Measurements from ENCODE around the gene PPIL6. TPM values are rescaled to one million over a fixed set of nuclear protein-coding genes. Genes with fewer than 3 reads are reported as not detected.

Gene PPIL6
- total and polyA plus RNA-seq, 7 donors: 1.1 to 3.9 (median 2.2) TPM

- Histone ChIP-seq H3K27me3 (ENCODE audit: insufficient read depth in 3 of 3, low read length in 2 of 3) (no peaks in the 10 kb centered on the region), H3K4me1 (peaks cover 31% of the 10 kb centered on the region), H3K4me3 (peak overlapping the region; percentile 96), H3K9me3 (no peaks in the 10 kb centered on the region), H3K27ac (peak overlapping the region; percentile 60), H3K36me3 (ENCODE audit: insufficient read depth in 1 of 2, low read depth in 1 of 2) (peaks cover 5 to 26% of the 10 kb centered on the region in 2 donors)
- 23 to 30% (median 24%) methylated on average over 3 of the region's 3 CpGs for WGBS, 3 donors
- no peak for TF ChIP-seq CTCF (IDR thresholded peaks at IDR 0.05)
- DNase-seq (no peak), ATAC-seq (no peak)
- intact Hi-C loops (cut with DNase I): no loop called here
Observed at GRCh38 chr6:109484122-109484521, 43.7 kb upstream of the PPIL6 start.

- intact Hi-C loops (cut with DNase I): loop anchor here in 1 of 2 donors (2.0 kb wide), 1 partner anchor 43 kb away; the partner anchor contains the start of genes PPIL6 and SMPD2
- Histone ChIP-seq H3K36me3 (ENCODE audit: insufficient read depth in 1 of 2, low read depth in 1 of 2) (peaks cover 5 to 26% of the 10 kb centered on the region in 2 donors), H3K4me3 (peak overlapping the region; percentile 96), H3K27me3 (ENCODE audit: insufficient read depth in 3 of 3, low read length in 2 of 3) (no peaks in the 10 kb centered on the region), H3K9me3 (no peaks in the 10 kb centered on the region), H3K27ac (peak overlapping the region; percentile 60), H3K4me1 (peaks cover 35% of the 10 kb centered on the region)
- 1% methylated on average over 6 of the region's 6 CpGs for WGBS, 3 donors
- no peak for TF ChIP-seq CTCF (IDR thresholded peaks at IDR 0.05)
- ATAC-seq: no peak
- DNase-seq: no peak
Observed at GRCh38 chr6:109483735-109484057, 43.3 kb upstream of the PPIL6 start.

- TF ChIP-seq CTCF (IDR thresholded peaks at IDR 0.05): no peak
- H3K36me3 ChIP-seq (ENCODE audit: insufficient read depth in 1 of 2, low read depth in 1 of 2): peaks cover 6 to 27% of the 10 kb centered on the region in 2 donors
- peak; percentile 94 to 96 (median 96) for ATAC-seq
- H3K27ac ChIP-seq: peak within 1 kb of the TSS; percentile 91
- H3K9me3 ChIP-seq: no peaks in the 10 kb centered on the region
- H3K27me3 ChIP-seq (ENCODE audit: insufficient read depth in 3 of 3, low read length in 2 of 3): no peaks in the 10 kb centered on the region
- peak within 1 kb of the TSS; percentile 96 for H3K4me3 ChIP-seq
- H3K4me1 ChIP-seq: peaks cover 38% of the 10 kb centered on the region
- WGBS, 3 donors: 1% methylated on average over 40 to 87 of the region's 97 CpGs
- intact Hi-C loops (cut with DNase I): loop anchor here in 1 of 2 donors (2.0 kb wide), 1 partner anchor 42 kb away; the partner anchor contains the start of genes PPIL6 and SMPD2
- DNase-seq: peak; percentile 92 to 96
Observed at GRCh38 chr6:109482905-109483734, 42.7 kb upstream of the PPIL6 start, which contains the start of gene ZBTB24. Gene ZBTB24, minus strand, starts transcription at chr6:109483219. Its CDS starts 1,193 bp downstream, at chr6:109482026.

GRCh38 chr6:109480993-109481480 lies 40.6 kb upstream of the PPIL6 start:
- DNase-seq: no peak
- ATAC-seq: no peak
- H3K27me3 ChIP-seq (ENCODE audit: insufficient read depth in 3 of 3, low read length in 2 of 3): no peaks in the 10 kb centered on the region
- peaks cover 8 to 45% of the 10 kb centered on the region in 2 donors for H3K36me3 ChIP-seq (ENCODE audit: insufficient read depth in 1 of 2, low read depth in 1 of 2)
- 93 to 95% (median 93%) methylated on average over 7 of the region's 7 CpGs for WGBS, 3 donors
- peaks cover 38% of the 10 kb centered on the region for H3K4me1 ChIP-seq
- H3K4me3 ChIP-seq: peak overlapping the region; percentile 96
- no peak for TF ChIP-seq CTCF (IDR thresholded peaks at IDR 0.05)
- intact Hi-C loops (cut with DNase I): no loop called here
- no peaks in the 10 kb centered on the region for H3K9me3 ChIP-seq
- H3K27ac ChIP-seq: no peak overlapping the region

Measured in psoas muscle (tissue), 8 donors.